Femur (tissue), 1 donor: ENCODE data around the gene XPNPEP3.
"Not testable (repeated sequence)": the region's sequence is repeated elsewhere in the genome, so short reads cannot be mapped to it uniquely, and the experiment has no call there.

Experiments
- DNase-seq: peaks from one replicate; pipeline ENCODE4 v3.0.0-alpha.2; 2017

XPNPEP3 gene

DNA sequence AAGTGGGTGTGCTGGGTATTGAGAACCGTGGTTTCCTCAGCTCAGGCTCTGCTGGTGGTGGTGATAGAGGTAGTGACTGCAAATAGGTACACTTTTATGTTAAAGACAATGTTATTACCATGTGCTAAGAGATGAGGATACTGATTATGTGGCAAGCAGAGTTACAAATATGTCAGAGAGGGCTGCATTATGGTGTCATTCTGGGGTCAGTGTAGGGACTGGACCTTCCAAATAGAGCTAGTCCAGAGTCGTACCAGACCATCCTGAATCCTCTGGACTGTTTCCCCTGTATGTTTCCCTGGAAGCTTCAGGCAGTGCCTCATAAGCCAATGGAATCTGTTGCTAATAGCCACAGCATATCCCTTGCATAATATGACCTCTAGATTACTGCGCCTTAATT lies 5.1 kb downstream of the XPNPEP3 start, which contains the start of gene DNAJB7:
DNAJB7 (minus strand) TSS at position 101 of the 400 bp plus-strand sequence. CDS start 119 bp downstream, outside the sequence.
- DNase-seq: no peak

DNA sequence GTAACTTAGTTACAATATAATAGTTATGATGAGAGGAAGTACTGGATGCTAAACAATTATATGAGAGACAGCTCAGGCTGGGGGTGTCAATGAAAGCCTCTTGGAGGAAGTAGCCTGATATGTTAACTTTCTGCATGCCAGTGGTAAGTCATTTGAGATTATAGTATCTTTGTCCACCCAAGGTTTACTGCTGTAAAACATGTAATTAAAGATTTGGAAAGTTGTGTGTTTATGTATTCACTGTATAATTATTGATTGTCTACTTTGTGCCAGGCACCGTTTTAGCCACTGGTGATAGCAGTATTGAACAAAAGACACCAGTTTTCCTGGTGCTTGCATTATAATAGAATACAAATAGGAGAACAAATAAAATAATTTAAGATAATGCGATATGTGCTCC lies 5.6 kb downstream of the XPNPEP3 start:
- DNase-seq: no peak

DNA sequence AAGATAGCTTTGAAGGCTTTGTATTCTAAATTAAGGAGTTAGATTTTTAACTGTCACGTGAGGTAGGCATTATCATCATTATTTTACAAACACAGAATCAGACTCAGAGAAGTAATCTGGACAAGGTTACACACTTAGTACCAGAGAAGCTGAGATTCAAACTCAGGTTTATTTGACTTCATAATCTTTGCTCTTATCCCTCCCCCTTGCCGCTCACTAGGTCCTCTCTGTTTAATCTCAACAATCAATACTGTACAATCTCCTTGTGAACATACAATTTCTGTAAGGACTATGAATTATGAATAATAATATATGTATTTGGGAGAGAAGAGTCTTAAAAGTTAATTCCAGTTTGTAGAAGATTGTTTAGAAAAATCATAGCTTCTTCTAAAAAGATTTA lies 10.2 kb downstream of the XPNPEP3 start:
- no peak for DNase-seq

DNA sequence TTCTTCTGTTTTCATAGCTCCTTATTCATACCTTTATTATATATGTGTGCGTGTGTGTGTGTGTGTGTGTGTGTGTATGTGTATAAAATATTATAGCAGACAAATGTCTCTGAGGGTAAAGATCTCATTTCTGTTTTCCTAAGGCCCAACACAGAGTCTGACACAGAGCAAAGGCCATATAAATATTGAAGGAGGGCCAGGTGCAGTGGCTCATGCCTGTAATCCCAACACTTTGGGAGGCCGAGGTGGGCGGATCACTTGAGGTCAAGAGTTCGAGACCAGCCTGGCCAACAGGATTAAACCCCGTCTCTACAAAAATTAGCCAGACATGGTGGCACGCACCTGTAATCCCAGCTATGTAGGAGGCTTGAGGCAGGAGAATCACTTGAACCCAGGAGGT lies 11.4 kb downstream of the XPNPEP3 start:
- not testable (repeated sequence) for DNase-seq

DNA sequence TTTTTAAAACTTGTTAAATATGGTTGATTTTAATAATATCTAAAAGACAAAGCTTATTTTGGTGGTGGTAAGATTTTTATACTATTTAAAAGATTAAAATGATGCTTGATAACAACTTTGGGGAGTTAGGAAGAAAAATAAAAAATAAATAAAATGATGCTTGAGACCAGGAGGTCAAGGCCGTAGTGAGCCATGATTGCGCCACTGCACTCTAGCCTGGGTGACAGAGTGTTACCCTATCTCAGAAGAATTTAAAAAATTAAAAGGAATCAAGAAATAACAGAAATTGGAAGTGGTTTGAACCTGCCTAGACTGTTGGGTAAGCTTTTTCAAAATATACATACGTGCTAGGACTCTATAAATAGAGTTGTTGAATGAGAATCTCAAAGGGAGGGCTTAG lies 17.1 kb downstream of the XPNPEP3 start:
- no peak for DNase-seq

DNA sequence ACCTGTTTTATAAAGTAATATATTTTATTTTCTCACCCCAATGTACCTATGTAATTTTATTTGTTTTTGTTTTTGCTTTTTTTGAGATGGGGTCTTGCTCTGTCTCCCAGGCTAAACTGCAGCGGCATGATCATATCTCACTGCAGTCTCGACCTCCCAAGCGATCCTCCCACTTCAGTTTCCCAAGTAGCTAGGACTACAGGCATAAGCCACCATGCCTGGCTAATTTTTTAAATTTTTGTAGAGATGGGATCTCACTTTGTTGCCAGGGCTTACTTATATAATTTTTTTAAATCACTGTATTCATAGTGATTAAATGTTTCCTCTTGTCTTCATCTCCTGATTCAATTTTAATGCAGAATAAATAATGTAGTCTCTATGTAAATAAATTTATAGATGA lies 18.2 kb downstream of the XPNPEP3 start:
- no peak for DNase-seq

DNA sequence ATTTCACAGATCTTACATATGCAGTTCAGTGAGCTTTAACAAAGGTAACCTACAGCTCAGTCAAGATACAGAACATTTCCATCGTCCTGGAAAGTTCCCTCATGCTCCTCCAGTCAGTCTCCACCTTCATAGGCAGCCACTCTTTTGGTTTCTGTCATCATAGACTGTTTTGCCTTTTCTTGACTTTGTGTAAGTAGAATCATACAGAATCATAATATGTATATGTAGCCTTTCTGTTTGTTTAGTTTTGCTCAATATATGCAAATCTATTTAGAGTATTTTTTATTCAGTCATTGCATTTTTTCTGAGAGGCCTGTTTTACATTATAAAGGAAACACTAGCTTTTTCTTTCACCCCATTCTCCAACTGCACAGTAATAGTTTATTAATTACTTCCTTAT lies 20.0 kb downstream of the XPNPEP3 start:
- DNase-seq: no peak

DNA sequence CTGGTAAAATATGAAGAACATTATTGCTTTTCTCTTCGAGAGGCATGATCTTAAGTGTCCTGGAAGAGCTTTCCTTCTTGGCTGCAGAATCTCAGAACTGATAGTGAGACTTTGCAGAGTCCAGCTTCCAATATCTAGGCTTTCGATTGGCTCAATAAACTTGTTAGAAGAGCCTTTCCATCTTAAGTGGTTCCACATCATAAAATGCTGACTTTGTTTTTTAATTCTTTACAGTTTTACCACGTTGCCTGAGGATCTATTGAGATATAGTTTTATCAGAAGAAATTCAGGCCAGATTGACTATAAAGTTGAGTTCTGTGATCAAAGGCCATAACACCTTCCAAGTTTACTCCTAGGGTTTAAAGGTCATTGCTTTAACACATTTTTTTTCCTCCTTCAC lies 20.5 kb downstream of the XPNPEP3 start:
- DNase-seq: no peak

DNA sequence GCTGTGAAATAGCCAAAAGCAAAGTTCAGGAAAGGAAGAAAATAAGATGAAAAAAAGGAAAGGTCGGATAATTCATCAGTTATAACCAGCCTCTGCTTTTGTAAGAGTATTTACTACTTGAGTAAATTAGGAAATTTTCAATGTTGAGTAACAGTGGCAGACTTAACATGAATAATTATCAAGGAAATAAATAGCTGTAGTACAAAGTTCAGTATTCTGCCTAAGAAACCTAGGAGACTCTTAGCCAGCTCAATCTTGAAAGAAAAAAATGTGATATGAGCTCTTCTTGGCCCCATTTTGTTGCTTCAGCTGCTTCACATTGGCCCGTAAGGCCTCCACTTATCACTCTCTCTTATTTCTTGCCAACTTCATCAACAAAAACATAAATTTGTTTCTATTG lies 22.0 kb downstream of the XPNPEP3 start:
- no peak for DNase-seq

DNA sequence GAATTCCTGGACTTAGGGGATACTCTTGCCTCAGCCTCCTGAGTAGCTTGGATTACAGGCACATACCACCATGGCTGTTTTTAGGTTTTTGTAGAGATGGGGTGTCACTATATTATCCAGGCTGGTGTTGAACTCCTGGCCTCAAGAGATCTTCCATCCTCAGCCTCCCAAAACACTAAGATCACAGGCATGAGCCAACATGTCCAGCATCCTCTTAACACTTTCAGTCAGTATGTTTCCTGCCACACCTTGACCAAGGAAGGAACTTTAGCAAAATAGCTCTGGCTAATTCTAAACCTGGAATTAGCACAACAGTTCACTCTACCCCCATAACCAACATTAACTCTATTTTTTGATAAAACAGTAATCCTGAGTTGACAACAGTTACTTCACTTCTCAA lies 32.2 kb downstream of the XPNPEP3 start:
- no peak for DNase-seq

DNA sequence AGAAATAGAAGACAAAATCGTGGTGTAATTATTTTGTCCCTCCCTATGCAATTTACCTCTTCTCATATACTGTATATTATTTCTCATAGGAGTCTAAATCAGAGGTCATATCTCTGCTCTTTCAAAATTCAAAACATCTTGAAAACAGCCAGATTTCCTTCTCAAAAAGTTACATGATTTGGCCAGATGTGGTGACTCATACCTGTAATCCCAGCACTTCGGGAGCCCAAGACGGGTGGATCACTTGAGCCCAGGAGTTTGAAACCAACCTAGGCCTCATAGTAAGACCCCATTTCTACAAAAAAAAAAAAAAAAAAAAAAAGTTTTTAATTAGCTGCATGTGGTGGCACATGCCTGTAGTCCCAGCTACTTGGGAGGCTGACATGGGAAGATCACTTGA lies 33.9 kb downstream of the XPNPEP3 start:
- DNase-seq: no peak

DNA sequence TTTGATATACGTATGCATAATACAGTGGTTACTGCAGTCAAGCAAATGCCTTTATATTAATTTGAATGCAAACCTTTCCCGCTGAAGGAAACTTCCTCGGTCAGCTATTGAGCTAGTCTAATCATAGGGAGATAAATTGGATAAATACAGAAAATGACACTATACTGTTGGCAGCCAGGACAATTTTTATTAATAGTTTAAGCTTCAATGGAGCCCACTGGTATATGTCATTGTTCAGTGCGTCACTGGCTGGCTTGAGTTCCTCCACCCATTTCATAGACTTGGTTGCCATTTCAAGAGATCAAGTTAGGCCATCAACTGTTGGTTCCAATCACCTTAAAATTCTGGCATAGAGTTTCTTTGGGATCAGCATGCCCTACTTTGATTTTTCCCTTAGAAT lies 37.5 kb downstream of the XPNPEP3 start:
- no peak for DNase-seq

DNA sequence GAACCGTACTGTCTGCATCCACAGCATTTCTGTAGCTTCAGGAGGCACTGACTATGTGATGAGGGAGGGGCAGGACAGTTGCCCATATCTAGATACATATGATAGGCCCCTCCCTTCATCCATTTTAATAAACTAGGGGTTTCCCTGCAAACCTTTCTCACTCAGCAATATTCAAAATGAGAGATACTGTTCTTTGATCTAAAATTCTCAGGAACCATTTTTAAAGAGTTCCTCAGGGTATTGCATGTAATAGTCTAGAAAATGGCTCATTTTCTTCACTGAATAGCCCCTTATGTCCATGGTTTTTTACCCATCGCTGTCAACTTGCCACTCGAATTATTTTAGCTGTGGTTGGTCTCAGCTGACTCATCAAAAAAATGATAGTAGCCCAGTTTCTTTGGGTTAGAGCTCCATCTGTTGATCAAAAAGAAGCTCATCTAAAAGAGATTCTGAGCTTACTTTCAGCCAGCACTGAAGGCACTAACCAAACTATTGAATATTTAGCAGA lies 42.0 kb downstream of the XPNPEP3 start:
- DNase-seq: no peak

DNA sequence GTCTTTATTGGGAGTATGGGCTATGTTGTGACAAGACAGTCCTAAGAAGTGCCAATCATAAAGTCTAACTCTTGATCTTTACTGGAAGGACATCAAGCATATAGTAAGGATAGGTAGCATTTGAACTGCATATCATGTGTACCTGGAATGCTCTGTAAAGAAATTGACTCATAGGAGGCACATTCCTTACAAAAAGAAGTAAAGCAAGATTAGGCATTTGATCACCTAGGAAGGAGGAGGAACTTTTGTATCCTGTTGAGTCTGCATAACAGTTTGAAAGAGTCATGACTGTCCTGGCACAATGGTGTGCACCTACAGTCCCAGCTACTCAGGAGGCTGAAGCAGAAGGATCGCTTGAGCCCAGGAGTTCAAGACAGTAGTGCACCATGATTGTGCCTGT lies 47.2 kb downstream of the XPNPEP3 start:
- no peak for DNase-seq

DNA sequence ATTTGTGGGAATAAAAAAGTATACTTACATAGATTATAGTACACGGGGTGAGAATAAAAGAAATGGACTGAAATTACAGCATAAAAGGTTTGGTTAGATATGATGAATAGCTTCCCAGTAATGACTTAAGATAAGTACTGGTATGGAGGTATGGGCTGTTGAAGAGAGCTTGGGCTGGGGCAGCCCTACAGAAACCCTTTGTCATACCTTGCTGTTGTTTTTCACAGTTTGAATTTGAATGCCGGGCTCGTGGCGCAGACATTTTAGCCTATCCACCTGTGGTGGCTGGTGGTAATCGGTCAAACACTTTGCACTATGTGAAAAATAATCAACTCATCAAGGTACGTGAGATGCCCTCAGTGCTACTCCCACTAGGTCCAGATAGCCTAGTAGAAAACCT lies 51.9 kb downstream of the XPNPEP3 start:
- no peak for DNase-seq

DNA sequence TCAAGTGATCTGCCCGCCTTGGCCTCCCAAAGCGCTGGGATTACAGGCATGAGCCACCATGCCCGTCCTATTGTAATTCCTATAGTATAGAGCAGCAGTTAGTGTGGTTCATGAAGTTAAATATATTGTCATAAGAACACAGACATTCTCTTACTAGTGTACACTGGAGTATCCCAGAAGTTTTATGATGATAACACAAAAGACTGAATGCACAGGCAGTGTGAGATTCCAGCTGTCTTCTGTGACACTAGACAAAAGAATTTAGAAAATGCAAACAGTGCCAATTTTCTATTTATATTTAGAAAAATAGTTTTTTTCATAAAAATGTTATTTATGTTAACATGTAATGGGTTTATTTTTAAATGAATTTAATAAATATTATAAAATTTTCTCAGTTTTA lies 54.8 kb downstream of the XPNPEP3 start:
- DNase-seq: no peak

DNA sequence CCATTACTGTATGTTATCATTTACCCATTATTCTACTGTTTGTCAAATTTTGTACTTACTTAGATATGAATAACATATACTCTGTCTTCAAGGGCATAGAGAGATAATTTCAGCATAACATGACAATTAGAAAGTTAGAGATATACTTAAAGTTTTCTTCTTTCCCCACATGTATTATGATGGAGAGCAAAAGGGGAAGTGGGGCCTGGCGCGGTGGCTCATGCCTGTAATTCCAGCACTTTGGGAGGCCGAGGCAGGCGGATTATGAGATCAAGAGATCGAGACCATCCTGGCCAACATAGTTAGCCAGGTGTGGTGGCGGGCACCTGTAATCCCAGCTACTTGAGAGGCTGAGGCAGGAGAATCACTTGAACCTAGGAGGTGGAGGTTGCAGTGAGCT lies 56.0 kb downstream of the XPNPEP3 start:
- DNase-seq: not testable (repeated sequence)

DNA sequence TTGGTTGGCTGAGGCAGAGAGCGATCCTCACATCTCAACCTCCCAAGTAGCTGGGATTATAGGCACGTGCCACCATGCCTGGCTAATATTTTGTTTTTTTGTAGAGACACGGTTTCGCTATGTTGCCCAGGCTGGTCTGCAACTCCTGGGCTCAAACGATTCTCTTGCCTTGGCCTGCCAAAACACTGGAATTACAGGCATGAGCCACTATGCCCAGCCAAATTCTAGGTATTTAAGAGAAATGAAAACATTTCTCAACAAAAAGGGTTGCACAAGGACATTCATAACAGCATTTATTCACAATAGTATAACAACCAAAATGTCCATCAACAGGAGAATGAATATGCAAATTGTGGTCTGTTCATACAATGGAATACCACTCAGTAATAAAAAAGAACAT lies 62.5 kb downstream of the XPNPEP3 start:
- no peak for DNase-seq

DNA sequence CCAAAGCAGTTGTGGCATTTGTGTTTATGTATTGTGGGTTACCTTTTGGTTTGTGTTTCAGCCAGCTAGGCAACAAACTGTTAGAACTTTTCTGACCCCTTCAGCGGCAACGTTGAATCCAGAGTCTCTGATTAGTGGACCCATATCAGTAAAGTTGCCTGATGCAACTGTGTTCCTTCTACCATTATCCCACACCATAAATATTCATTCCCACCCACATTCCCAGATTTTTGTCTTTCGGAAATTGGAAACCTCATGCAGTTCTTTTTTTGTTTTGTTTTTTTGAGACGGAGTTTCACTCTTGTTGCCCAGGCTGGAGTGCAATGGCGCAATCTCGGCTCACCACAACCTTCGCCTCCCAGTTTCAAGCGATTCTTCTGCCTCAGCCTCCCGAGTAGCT lies 63.6 kb downstream of the XPNPEP3 start:
- no peak for DNase-seq

DNA sequence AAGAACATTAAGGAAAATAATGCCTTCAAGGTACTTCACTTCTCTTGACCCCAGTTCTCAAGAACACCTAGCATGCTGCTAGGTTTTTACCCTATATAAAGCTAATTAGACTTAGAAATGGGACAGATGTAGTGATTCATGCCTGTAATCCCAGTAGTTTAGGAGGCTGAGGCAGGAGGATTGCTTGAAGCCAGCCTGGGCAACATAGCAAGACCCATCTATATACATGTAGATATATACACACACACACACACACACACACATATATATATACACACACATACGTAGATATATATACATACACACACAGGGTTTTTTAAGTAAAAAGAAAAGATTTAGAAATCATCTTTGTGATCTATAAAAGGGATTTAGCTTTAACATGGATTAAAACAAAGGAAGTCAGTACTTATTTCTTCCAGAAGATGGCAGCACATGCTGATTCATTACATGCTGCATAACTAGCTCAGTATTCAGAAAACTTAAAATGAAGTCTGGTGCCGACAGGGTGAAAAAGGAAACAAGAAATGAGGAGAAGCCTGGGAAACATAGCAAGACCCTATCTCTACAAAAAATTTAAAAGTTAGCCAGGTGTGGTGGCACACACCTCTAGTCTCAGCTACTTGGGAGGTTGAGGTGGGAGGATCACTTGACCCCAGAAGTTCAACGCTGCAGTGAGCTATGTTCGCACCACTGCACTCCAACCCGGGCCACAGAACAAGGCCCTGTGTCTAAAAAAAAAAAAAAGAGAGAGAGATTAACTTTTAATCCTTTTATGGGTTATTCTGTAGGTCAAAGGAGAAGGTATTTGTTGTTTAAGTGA lies 65.7 kb downstream of the XPNPEP3 start:
- no peak for DNase-seq

DNA sequence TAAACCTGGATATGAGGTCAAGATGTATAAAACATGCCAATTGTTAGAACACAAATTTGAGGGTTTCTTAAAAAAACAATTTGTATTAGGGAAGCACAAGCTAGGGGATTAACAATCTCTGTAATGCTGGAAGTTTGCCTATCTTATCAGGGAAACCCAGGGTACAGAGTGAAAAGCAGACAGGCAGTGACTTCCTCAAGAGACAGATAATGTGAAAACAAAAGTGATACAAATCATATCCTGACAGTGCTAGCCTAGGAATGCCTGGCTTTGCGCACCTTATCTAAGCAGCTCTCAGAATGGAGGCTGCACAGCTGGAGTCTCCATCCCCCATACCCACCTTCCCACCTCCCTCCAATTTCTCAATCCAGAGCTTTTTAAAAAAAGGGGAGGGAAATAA lies 71.7 kb downstream of the XPNPEP3 start:
- no peak for DNase-seq

DNA sequence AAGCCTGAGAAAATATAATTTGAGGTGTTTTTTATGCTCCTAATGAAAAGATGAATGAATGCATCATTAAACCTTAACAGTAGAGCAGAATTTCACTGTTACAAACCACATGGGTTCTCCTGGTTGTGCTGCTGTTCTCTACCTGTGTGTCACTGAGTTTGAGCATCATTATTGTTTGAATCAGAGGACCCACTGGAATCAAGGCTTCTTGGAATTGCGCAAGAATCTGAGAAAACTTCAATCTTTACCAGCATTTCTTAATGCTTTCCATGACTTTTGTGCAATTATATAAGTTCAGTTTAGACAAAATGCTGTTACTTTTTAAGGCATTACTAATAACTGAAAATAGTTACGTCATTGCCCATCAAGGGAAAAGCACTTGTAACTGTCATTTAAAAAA lies 75.4 kb downstream of the XPNPEP3 start:
- DNase-seq: no peak

DNA sequence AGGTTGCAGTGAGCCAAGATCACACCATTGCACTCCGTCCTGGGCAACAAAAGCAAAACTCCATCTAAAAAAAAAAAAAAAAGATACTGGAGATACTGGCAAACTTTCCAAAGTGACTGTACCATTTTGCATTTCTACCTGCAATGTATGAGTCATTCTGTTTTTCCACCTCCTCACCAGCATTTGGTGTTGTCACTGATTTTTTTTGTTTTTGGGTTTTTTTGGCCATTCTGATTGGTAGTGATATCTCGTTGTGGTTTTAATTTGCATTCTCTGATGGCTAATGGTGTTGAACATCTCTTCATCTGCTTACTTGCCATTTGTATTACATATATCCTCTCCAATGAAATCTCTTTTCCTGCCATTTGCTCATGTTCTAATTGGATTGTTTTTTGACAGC lies 82.3 kb downstream of the XPNPEP3 start:
- DNase-seq: no peak

DNA sequence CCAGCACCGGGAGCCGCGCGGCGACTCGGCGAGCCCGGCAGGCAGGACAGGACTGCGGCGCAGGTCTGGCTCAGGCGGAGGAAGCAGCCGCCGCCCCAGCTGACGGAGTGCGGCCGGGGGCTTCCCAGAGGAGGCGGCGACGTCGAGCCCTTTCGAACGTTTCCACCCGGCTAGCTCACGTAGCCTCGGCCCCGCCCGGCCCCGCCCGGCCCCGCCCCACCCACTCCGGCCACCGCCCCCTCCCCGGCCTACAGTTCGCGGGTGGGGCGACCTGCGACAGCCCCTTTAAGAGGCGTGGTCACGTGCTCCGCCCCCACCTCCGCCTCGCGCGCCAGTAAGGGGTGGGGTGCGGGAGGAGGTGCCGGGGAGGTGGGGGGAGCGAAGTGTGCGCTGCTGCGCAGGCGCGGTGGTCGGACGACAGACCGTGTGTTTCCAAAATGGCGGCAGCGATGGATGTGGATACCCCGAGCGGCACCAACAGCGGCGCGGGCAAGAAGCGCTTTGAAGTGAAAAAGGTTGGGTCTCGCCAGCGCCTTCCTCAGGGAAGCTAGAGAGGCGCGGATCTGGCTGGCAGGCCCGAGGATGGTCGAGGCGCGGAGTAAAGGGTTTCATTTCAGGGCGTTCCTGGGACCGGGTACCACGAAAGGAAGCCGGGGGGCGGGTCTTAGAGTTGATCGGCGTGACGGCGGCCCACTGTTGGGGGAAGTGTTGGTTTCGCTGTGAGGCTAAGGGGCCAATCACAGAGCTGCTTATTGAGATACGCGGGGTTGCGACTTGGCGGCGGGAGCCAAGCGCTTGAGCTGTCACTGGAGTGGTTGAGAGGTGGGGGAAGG lies 94.2 kb downstream of the XPNPEP3 start, which contains the start of gene RBX1:
RBX1 (plus strand) TSS at position 417 of the 833 bp plus-strand sequence; CDS start at position 438, 21 bp downstream.
- DNase-seq: peak; percentile 99
